ENCODE data around the gene LEFTY1. TPM values are rescaled to one million over a fixed set of nuclear protein-coding genes. Genes with fewer than 3 reads are reported as not detected.
"Not testable (repeated sequence)": the region's sequence is repeated elsewhere in the genome, so short reads cannot be mapped to it uniquely, and the experiment has no call there.

The LEFTY1 gene
- total RNA-seq (0.44 TPM), polyA plus RNA-seq (ENCODE audit: insufficient read depth in 1 of 8, insufficient read length in 8 of 8, low replicate concordance in 1 of 8) (under 1 TPM; 0.39 to 0.91 (median 0.62) TPM)
- long read RNA-seq, donor 1: 0 reads
- long read RNA-seq, donor 2: 0 reads
- long read RNA-seq, donor 3: 0 reads
- long read RNA-seq, donor 4: 0 reads
- long read RNA-seq, donor 5: 0 reads
- long read RNA-seq, donor 6: 0 reads
- long read RNA-seq, donor 7: 0 reads
- long read RNA-seq, donor 8: 0 reads
- long read RNA-seq, donor 9: 0 reads
- long read RNA-seq, donor 10: 0 reads
- long read RNA-seq, donor 11: 0 reads

- Histone ChIP-seq H3K36me3 (ENCODE audit: control insufficient read depth, insufficient read depth, low read length) (no peaks in the 10 kb centered on the region), H3K4me1 (ENCODE audit: control insufficient read depth, insufficient read depth, low read length) (peaks cover 21% of the 10 kb centered on the region), H3K9me3 (replicated peaks; ENCODE audit: control insufficient read depth, low read depth, low read length) (no peaks in the 10 kb centered on the region), H3K27me3 (ENCODE audit: control insufficient read depth, insufficient read depth, low read length) (no peaks in the 10 kb centered on the region), H3K27ac (ENCODE audit: low read length) (no peak within 1 kb of the TSS), H3K4me3 (ENCODE audit: low read length) (no peak within 1 kb of the TSS)
- peak; percentile 64 for DNase-seq
- WGBS (ENCODE audit: insufficient coverage): 49% methylated on average over 10 of the region's 11 CpGs
Observed at GRCh38 chr1:225888898-225889601, at the start of gene LEFTY1. Gene LEFTY1 (minus strand): TSS chr1:225889146. CDS start chr1:225889066, 80 bp downstream.

- H3K36me3 ChIP-seq (ENCODE audit: control insufficient read depth, insufficient read depth, low read length): no peaks in the 10 kb centered on the region
- no peaks in the 10 kb centered on the region for H3K9me3 ChIP-seq (replicated peaks; ENCODE audit: control insufficient read depth, low read depth, low read length)
- H3K4me3 ChIP-seq (ENCODE audit: low read length): no peak overlapping the region
- WGBS (ENCODE audit: insufficient coverage): 81% methylated on average over 14 of the region's 21 CpGs
- DNase-seq: peak; percentile 42
- H3K27me3 ChIP-seq (ENCODE audit: control insufficient read depth, insufficient read depth, low read length): no peaks in the 10 kb centered on the region
- peaks cover 26% of the 10 kb centered on the region for H3K4me1 ChIP-seq (ENCODE audit: control insufficient read depth, insufficient read depth, low read length)
- H3K27ac ChIP-seq (ENCODE audit: low read length): no peak overlapping the region
Observed at GRCh38 chr1:225937048-225937968, 48.4 kb upstream of the LEFTY1 start.

DNA sequence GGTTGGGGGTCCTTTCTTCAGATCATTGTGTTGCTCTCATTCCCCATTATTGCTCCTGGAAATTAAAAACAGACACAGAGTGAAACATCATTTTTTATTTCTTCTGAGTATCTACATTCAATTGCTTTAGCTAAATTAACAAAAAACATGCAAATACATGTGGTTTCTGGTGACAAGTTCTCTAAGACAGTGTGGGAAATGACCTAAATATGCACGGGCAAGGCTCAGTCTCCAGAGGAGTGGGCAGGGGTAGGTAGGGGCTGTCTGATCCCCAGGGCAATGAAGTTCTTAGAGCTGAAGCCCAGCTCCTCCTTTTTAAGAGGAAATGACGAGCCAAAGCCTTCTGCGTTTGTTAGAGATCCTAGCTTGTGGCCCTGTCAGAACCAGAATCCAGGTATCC lies 47.6 kb upstream of the LEFTY1 start:
- Histone ChIP-seq H3K36me3 (ENCODE audit: control insufficient read depth, insufficient read depth, low read length) (no peaks in the 10 kb centered on the region), H3K27me3 (ENCODE audit: control insufficient read depth, insufficient read depth, low read length) (no peaks in the 10 kb centered on the region), H3K27ac (ENCODE audit: low read length) (no peak overlapping the region), H3K4me1 (ENCODE audit: control insufficient read depth, insufficient read depth, low read length) (peaks cover 21% of the 10 kb centered on the region), H3K4me3 (ENCODE audit: low read length) (no peak overlapping the region), H3K9me3 (replicated peaks; ENCODE audit: control insufficient read depth, low read depth, low read length) (no peaks in the 10 kb centered on the region)
- 23% methylated on average over 1 of the region's 3 CpGs for WGBS (ENCODE audit: insufficient coverage)
- no peak for DNase-seq

DNA sequence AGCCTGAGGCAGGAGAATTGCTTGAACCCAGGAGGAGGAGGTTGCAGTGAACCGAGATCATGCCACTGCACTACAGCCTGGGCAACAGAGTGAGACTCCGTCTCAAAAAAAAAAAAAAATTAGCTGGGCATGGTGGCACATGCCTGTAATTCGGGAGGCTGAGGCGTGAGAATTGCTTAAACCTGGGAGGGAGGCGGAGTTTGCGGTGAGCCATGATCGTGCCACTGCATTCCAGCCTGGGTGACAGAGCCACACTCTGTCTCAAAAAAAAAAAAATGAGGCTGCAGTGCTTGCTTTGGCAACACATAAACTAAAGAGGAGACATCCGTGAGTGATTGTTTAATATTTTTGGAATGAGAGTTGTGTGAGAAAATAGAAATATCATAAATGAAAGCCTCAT lies 47.1 kb upstream of the LEFTY1 start:
- not testable (repeated sequence) for H3K27ac ChIP-seq (ENCODE audit: low read length); DNase-seq; H3K36me3 ChIP-seq (ENCODE audit: control insufficient read depth, insufficient read depth, low read length); H3K4me3 ChIP-seq (ENCODE audit: low read length); H3K9me3 ChIP-seq (replicated peaks; ENCODE audit: control insufficient read depth, low read depth, low read length); H3K27me3 ChIP-seq (ENCODE audit: control insufficient read depth, insufficient read depth, low read length)
- WGBS (ENCODE audit: insufficient coverage): 80% methylated on average over 7 of the region's 8 CpGs
- peaks cover 17% of the 10 kb centered on the region for H3K4me1 ChIP-seq (ENCODE audit: control insufficient read depth, insufficient read depth, low read length)

GRCh38 chr1:225934711-225935110 lies 45.8 kb upstream of the LEFTY1 start:
- DNase-seq: no peak
- WGBS (ENCODE audit: insufficient coverage): no CpG with 5 or more reads among the region's 5 CpGs
- H3K9me3 ChIP-seq (replicated peaks; ENCODE audit: control insufficient read depth, low read depth, low read length): no peaks in the 10 kb centered on the region
- no peak overlapping the region for H3K27ac ChIP-seq (ENCODE audit: low read length)
- peaks cover 4% of the 10 kb centered on the region for H3K4me1 ChIP-seq (ENCODE audit: control insufficient read depth, insufficient read depth, low read length)
- no peaks in the 10 kb centered on the region for H3K36me3 ChIP-seq (ENCODE audit: control insufficient read depth, insufficient read depth, low read length)
- no peak overlapping the region for H3K4me3 ChIP-seq (ENCODE audit: low read length)
- H3K27me3 ChIP-seq (ENCODE audit: control insufficient read depth, insufficient read depth, low read length): no peaks in the 10 kb centered on the region

- no CpG with 5 or more reads among the region's 2 CpGs for WGBS (ENCODE audit: insufficient coverage)
- Histone ChIP-seq H3K27ac (ENCODE audit: low read length) (no peak overlapping the region), H3K9me3 (replicated peaks; ENCODE audit: control insufficient read depth, low read depth, low read length) (no peaks in the 10 kb centered on the region), H3K36me3 (ENCODE audit: control insufficient read depth, insufficient read depth, low read length) (no peaks in the 10 kb centered on the region), H3K4me3 (ENCODE audit: low read length) (no peak overlapping the region), H3K27me3 (ENCODE audit: control insufficient read depth, insufficient read depth, low read length) (no peaks in the 10 kb centered on the region), H3K4me1 (ENCODE audit: control insufficient read depth, insufficient read depth, low read length) (peaks cover 4% of the 10 kb centered on the region)
- DNase-seq: no peak
Observed at GRCh38 chr1:225933072-225933471, 44.1 kb upstream of the LEFTY1 start.

DNA sequence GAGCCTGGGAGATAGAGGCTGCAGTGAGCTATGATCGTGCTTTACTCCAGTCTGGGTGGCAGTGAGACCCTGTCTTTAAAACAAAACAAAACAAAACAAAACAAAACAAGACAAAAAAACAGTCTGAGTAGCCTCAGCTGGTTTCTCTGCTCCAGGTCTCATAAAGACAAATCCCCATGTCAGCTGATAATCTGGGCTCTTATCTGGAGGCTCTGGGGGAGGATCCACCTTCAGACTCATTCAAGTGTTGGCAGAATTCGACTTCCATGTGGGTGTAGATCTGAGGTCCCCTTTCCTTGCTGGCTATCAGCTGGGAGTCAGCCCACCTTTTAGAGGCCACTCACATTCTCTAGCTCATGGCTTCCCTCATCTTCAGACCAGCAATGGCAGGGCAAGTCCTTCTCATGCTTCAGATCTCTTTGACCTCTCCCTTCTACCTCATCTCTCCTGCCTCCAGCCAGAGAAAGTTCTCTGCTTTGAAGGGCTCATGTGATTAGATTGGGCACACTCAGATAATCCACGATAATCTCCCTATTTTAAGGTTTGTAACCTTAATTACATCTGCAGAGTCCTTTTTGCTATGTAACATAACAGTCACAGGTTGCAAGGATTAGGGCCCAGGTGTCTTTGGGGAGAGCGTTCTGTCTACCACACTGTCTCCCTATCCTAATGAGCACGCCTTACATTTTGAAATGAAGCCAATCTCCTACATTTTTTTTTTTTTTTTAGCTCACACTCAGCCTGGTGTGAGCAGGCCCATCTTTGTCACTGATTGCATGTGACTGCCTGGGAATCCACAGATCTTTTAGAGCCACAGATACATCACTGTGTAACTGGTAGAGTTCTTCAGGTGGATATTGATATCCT lies 42.6 kb upstream of the LEFTY1 start:
- H3K27ac ChIP-seq (ENCODE audit: low read length): no peak overlapping the region
- no peaks in the 10 kb centered on the region for H3K4me1 ChIP-seq (ENCODE audit: control insufficient read depth, insufficient read depth, low read length)
- no peak for DNase-seq
- H3K4me3 ChIP-seq (ENCODE audit: low read length): no peak overlapping the region
- H3K36me3 ChIP-seq (ENCODE audit: control insufficient read depth, insufficient read depth, low read length): no peaks in the 10 kb centered on the region
- H3K27me3 ChIP-seq (ENCODE audit: control insufficient read depth, insufficient read depth, low read length): no peaks in the 10 kb centered on the region
- 73% methylated on average over 2 of the region's 5 CpGs for WGBS (ENCODE audit: insufficient coverage)
- no peaks in the 10 kb centered on the region for H3K9me3 ChIP-seq (replicated peaks; ENCODE audit: control insufficient read depth, low read depth, low read length)

- Histone ChIP-seq H3K4me3 (ENCODE audit: low read length) (no peak overlapping the region), H3K27me3 (ENCODE audit: control insufficient read depth, insufficient read depth, low read length) (no peaks in the 10 kb centered on the region), H3K4me1 (ENCODE audit: control insufficient read depth, insufficient read depth, low read length) (no peaks in the 10 kb centered on the region), H3K36me3 (ENCODE audit: control insufficient read depth, insufficient read depth, low read length) (no peaks in the 10 kb centered on the region), H3K9me3 (replicated peaks; ENCODE audit: control insufficient read depth, low read depth, low read length) (no peaks in the 10 kb centered on the region), H3K27ac (ENCODE audit: low read length) (no peak overlapping the region)
- DNase-seq: no peak
- WGBS (ENCODE audit: insufficient coverage): no CpG with 5 or more reads among the region's 2 CpGs
Observed at GRCh38 chr1:225930566-225930965, 41.6 kb upstream of the LEFTY1 start.

DNA sequence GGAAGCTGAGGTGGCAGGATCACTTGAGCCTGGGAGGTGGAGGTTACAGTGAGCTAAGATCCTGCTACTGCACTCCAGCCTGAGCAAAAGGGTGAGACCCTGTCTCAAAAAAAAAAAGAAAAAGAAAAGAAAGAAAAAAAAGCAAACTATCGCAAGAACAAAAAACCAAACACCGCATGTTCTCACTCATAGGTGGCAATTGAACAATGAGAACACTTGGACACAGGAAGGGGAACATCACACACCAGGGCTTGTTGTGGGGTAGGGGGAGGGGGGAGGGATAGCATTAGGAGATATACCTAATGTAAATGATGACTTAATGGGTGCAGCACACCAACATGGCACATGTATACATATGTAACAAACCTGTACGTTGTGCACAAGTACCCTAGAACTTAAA lies 40.5 kb upstream of the LEFTY1 start:
- DNase-seq; H3K27ac ChIP-seq (ENCODE audit: low read length); H3K36me3 ChIP-seq (ENCODE audit: control insufficient read depth, insufficient read depth, low read length); H3K9me3 ChIP-seq (replicated peaks; ENCODE audit: control insufficient read depth, low read depth, low read length); H3K27me3 ChIP-seq (ENCODE audit: control insufficient read depth, insufficient read depth, low read length); H3K4me1 ChIP-seq (ENCODE audit: control insufficient read depth, insufficient read depth, low read length); H3K4me3 ChIP-seq (ENCODE audit: low read length): not testable (repeated sequence)
- WGBS (ENCODE audit: insufficient coverage): no CpG with 5 or more reads among the region's 3 CpGs

Data from muscle of leg (tissue), 16 donors.